ENCODE measurements around the gene SLC40A1.
A peak's percentile ranks its signal among the peaks of the same experiment; 100 is the strongest.
"Not testable (repeated sequence)": the region's sequence is repeated elsewhere in the genome, so short reads cannot be mapped to it uniquely, and the experiment has no call there.

The SLC40A1 gene

DNA sequence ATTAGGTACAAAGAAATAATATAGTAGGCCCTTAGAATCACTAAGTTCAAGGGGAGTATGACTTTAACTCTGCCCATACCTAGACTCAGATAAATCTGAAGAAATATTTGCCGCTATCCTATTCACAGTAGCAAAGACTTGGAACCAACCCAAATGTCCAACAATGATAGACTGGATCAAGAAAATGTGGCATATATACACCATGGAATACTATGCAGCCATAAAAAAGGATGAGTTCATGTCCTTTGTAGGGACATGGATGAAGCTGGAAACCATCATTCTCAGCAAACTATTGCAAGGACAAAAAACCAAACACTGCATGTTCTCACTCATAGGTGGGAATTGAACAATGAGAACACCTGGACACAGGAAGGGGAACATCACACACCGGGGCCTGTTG lies 21.1 kb upstream of the SLC40A1 start:
- not testable (repeated sequence) for DNase-seq

DNA sequence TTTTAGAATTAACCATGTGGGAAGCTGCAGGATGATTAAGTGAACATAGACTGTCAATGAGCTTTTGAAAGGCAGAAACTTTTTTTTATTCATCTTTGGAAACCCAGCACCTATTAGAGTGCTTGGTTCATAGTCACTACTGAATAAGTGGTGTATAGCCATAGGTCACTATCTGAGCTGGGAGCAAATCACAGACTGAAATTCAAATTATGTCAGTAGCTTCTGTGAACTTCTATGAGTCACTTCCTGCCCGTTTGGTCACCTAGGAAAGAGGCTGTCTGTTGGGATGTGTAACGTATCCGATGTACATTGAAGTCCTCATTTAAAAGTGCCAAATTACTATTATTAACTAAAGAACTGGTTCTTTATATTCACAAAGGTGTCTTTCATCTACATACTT lies 20.5 kb upstream of the SLC40A1 start:
- DNase-seq: no peak

DNA sequence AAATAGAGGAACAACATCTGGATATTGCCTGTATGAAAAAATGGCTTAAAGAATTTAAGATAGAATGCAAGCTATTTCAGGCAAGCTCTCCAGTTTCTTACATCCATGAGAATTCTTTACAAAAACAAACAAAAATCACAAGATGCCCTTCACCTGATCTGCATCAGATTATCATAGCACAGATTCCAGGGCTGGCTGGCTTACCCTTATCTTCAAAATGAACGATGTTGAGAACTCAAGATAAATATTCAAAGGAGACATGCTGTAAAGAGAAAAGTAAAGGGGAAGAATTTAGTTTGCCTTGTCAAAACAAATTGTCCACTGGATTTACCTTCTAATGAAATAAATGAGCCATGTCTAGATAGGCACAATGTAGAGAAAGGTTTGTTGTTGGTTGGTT lies 18.7 kb upstream of the SLC40A1 start:
- no peak for DNase-seq

DNA sequence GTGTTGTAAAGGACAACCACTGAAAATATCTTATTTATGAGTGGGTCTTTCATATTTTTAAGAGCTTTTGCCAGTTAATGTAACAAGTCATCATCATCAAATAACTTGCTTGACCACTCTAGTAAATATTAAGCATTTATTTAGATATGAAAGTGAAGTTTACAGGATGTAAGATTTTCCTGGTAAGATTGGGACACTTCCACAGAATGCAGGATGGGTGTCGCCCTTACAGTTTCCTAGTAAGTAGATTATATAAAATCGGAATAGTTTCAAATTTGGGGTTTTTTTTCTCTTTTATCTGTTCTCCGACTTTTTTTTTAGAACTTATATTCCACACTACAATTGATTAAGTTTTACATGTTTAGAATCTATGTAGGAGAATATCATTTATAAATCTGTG lies 14.8 kb upstream of the SLC40A1 start:
- DNase-seq: no peak

DNA sequence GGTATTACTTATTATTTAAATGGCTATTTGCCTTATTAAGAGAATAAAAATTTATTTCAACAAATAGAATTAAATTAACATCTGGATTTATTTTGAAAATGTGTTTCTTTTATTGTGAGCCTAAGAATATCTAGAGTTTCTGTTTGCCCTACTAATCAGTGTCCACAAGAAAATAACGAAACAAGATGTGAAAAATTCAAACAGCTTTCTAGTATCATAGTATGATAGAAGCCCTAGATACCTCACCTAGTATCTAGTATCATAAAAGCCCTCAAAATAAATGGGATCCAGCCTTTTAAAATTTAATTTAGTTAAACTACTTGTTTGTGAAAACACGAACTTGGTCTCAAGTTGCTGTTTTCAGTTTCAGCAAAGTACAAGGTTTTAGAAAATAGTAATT lies 13.7 kb upstream of the SLC40A1 start:
- no peak for DNase-seq

DNA sequence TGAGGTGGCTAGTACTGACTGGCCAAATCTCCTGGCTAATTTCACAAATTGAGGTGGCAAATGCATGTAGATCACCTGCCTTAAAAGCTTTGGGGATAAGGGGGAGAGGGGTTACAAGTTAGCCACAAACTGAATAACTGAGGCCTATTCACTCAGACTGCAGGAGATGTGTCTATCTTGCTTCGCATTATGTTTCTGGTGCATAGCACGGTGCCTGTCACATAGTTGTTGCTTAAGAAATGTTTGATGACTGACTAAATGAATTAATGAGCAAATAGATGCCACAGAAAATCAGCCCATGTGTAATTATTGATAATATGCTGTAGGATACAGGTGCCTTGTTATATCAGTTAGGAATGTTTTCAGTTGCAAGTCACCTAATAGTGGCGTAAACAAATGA lies 12.5 kb upstream of the SLC40A1 start:
- DNase-seq: no peak

DNA sequence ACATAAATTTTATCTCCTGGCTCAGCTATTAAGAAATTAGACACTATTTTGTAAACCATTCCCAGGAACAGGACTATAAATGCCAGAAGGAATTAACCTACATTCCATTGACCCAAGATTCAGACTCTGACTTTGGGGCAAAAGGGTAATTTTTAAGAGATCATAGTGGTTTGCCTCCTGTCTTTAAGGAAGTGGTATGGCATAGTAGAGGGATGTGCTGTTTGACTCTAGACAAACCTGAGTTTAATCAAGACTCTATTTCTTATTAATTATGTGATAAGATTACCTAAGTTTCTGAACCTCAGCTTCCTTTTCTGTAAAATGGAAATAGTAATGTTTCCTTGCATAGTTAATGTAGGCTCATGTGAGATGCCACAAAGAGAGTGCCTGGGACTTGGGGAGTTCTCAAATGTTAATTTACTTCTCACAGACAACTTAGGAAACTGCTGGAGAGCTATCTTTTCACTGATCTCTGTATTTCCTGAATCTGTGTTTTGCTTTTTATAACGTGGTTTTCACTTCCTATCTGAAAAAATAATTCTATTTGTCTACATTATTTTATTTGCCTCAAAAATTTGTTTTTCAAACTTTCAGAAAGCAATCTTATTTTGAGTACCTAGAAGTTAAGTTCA lies 11.9 kb upstream of the SLC40A1 start:
- no peak for DNase-seq

DNA sequence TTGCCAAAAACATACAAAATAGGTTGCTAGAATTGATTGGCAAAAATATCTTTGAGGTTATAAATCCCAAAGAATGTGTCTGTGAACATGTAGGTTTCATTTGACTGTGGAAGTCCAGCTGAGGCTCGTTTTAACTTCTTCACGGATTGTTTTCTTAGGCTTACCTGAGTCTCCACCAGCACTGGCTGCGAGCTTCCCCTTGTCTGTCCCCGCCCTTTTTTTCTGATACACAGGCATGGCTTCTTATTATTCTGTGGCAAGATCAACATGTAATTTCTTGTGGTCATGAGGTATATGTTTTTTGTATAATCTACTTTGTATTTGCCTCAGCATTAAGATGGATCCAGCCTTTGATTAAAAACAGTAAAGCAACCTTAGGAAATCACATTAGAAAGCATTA lies 7.2 kb upstream of the SLC40A1 start:
- DNase-seq: no peak

DNA sequence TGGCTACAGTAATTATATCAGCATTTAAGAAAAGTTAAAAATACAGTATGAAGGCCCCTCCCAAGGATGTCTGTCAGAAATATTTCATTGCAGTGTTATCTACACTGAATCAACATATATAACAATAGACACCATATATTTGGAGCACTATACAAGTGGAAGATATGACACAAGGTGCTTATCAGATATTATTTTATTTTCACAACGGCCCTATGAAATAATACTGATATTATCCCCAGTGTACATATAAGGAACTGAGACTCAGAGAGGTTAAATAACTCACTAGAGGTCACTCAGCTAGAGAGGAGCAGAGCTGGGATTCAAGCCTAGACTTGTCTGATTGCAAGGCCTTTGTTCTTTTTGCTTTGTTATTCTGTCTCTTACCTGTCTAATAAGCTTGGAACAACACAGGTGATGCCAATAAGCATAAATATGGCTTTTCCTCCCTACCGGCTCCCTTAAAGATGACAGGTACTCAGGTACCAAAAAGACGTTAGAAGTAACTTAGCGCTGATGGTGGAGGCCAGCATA lies 4.7 kb upstream of the SLC40A1 start:
- no peak for DNase-seq

DNA sequence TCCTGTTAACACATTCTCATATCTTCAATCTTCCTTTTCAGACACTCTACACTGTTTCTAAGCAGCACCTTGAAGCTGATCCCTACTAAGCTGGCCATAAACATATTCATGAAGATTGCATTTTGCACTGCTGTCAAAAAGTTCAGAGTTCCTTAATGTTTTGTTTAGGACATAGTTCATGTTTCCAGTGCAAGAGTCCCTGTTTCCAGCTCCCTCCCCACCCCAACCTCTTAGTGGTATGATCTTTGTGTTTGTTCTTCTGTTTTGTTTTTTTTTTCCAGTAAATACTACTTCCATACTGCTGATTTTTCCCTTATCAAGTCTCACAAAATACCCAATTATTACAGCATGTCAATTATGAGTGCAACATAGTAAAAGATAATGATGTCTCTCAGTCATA lies 4.1 kb upstream of the SLC40A1 start:
- no peak for DNase-seq

DNA sequence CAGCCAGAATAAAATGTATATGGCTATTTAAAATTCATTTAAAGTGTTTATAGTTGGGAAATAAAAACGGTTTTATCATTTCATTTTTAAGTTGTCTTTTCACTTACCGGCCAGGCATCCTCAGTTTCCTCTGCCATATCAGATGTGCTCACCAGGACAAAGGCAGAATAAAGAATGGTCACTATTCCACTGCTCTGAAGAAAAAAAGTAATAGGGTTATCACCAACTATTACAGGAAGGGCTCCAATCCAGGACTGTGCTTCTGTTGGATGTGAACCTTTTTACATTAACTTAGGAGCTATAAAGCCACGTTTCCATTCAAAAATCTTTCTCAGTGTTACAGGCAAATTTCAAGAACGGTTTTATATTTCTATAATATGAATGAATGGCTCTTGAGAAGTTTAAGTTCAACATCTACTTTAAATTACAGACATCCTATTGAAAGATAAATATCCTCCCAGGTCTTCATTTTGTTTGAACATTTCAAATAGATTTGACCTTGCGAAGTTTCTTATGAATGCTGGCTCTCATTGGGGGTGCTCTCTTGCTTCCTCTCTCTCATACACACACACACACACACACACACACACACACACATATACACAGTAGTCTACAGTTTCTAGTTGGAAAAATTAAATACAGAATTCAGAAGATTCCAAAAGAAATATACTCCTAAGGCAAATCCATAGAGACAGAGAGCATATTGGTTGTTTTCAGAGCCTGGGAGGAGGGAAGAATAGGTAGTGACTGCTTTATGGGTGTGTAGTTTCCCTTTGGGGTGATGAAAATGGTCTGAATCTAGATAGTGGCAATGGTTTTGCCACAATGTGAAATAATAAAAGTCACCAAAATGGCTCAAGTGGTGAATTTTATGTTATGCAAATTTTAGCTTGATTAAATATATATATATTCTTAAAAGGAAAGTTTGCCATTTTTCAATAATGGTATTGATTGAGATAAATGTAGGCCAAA lies 2.9 kb upstream of the SLC40A1 start:
- no peak for DNase-seq

DNA sequence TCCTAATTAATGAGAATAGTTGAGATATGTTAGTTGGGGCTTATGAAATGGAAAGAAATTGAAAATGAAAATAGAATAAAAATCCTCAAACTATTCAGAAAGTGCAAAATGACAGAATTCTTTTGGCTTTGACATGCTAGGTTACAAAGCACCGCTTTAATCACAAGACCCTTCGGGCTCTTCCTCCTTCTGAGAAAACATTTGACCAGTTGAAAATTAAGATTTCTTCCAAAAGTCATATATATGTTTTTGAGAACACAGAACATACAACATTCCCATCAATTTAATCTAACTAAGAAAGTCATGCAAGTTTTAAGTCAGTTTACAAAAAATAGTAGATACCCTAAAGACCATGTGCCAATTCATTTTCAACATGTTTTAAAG lies 2.2 kb upstream of the SLC40A1 start:
- no peak for DNase-seq

DNA sequence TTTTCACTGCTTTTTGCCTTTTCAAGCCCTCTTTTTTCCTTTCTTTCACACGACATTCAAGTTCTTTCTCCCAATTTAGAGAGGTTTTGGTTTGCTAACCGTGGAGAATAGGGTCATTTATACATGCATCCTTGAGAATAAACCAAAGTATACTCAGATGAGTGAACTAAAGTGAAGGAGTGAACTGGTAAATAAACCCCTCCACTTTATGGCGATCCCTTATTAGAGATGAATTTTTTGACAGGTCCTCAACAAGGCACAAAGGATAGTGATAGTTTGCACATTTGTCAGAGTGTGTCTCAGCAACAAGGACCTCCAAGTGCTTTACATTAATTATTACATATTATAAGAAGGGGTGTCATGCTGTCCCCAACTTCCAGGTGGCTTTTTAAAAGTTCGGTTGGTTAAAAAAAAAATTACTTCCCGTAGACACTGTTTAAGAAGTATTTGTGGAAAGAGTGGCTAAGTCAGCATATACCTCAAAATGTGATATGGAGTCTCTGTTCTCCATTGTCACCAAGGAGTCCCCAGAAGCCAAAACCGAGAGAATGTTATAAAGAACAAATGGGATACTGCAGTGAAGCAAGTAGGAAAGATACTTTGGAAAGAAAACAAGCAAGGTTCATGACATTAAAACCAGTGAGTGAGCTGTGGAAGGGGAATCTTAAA lies 1.7 kb upstream of the SLC40A1 start:
- no peak for DNase-seq

DNA sequence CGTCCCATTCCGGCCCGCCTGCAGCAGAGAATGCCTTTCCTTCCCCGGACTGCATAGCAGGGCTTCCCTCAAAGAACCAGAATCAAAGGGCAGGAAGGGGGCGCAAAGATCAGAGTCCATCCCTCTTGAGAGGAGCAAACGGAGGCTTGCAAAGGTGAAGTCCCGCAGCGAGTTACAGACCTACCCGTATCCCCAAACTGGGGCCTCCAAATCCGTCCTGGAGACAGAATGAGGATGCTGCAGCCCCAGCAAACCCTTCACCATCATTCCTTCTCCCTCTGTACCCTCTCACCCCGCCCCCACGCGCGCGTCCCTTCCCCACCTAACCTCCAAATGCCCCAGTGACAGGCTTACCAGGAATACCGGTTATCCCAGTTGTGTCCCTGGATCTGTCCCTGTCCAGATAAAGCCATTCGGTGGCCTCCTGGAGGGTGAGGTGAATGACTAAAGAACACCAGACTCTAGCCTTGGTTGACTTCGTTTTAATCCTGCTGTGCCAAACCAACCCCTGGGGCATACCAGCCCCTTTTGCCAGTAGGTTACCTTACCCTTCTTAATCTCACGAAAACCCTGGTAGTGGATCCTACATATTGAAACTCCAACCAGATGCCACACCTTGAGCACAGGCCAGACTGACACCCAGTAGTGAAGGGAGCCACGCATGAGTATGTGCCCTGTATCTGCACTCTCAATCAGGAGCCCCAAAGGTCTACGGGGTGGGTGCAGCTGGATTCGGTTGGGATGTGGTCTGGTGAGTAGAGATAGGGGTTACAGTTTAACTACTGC lies 961 bp upstream of the SLC40A1 start:
- peak in 3 of 58 donors; percentile 5 to 29 (median 10) for DNase-seq

DNA sequence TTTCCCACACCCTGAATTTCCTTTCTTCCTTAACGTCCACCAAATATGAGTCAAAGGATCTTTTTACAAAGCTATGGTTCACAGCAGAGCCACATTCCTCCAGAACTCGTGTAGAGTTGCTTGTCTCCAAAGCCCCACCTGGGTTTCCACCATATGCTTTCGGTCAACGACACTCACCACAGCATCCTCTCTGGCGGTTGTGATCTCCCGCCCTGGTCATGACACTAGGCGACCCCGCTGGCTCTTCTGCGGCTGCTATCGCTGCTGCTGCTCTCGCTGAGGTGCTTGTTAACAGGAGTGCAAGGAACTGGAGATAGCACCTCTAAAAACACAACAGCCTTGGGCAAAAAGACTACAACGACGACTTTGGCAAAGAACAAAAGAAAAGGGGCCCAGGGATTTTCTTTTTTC lies 340 bp downstream of the SLC40A1 start:
- peak in 6 of 58 donors; percentile 1 to 32 (median 18) for DNase-seq

DNA sequence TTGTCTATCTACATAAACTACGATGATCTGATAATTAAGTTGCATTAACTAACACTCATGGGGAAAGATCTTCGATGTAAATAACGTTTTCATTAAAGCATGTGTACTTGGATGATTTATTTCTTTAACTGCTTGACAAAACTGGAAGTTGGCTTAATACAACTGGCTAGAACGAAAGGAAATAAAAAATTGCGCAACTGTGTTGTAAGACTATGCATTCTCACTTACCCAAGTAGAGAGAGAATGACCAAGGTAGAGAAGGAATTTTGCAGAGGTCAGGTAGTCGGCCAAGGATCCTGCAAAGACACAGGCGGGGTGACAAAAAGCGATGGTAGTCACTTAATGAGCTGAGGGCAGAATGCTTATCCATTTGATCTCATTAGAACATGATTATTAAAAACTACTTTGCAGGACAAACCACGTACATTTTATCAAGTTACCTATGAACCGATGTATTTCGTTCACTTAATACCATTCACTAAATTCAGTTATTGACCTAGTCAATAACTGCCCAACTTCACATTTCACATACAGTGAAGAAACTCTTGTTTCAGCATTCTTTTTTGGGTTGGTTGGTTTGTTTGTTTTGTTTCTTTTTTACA lies 900 bp downstream of the SLC40A1 start:
- DNase-seq: no peak

DNA sequence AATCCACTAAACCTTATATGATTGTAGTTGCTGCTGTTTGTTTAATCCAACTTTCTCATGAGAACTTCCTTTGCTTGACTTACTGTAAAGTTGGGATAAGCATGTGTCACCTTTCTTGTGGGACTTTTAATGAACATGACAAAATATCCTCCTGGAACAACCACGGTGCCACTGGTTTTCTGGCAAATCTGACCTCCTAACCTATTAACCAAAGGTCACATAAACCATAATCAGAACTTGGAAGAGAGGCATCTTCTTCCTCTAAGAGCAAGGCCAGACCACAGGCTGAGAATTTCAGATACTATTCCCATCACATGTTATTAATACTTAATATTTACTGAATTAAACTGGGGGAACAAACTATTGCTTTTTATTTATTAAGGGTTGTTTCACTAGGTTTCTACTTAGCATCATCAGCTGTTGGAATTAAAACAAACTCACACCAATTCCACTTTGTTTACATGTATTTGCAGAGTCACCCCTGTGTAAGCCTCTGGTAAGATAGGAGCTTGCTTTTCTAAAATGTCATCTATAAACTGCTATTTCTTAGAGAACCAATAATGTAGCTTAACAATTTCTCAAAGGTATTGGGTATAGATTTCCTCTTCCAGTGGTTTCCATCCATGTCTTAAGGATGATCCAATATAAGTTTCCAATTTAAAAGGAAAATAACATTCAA lies 2.2 kb downstream of the SLC40A1 start:
- no peak for DNase-seq

DNA sequence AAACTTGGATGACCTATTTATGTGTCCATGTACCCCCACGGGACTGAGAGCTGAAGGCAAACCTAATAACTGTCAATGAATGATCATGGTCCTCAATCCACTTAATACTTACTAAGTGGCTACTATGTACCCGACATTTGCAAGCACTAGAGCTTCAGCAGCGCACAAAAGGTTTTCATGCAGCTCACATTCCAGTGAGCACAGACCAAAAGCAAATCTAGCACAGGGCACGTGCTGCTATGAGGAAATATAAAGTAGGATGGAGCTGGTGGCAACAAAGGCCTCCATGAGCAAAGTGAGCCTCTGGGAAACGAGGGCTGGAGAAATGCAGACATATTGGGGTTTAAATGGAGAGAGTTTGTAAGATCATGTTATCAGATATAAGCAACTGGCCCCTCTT lies 3.5 kb downstream of the SLC40A1 start:
- DNase-seq: no peak

DNA sequence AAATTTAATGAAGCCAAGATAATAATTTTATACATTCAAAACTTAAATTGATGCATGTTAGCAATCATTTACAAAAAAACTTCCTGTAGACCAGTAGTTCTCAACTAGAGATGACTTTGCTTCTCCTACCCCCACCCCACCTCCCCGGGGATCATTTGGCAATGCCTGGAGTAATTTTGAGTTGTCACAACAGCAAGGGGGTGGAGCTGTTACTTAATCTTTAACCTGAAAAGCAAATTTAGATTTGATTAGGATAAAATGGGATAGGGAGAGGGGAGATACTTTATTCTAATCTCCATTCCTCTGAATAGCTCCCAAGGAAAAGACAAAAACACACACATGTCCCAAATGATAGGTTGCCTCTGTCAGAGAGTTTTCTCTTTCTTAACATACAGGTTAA lies 4.2 kb downstream of the SLC40A1 start:
- no peak for DNase-seq

DNA sequence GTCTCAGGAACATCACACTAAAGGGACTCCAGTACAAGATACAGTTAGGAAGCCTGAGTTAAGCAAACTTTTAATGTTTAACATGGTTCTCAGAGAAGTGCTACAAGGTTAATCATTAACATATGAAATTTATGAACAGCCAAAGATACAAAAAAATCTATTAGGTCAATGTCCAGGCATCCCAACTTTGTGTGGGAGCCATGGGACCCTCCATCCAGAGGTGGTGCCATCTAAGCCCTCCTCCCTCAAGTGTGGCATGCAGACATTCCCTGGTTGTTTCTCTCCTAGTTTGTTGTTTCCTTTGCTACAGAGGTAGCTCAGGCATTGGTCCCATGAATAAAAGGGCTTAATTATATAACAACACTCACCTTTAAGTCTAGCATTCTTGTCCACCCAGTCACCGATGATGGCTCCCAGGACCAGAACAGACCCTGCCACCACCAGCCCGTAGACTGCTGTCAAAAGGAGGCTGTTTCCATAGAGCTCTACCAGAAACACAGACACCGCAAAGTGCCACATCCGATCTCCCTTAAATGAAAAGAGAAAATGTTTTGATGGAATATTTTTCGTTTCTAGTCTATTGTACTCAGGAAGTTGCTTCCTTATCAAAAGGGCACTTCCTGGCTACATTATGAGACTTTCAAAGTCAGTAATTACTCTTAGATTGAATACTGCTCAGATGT lies 5.7 kb downstream of the SLC40A1 start:
- DNase-seq: no peak

All from anterior cingulate cortex (tissue), 58 donors.